ENCODE results near the gene BRAF. TPM values are rescaled to one million over a fixed set of nuclear protein-coding genes. Genes with fewer than 3 reads are reported as not detected.

The BRAF gene
- total RNA-seq, 1 donor from 2014 or later = 40.9 TPM

GRCh38 chr7:140669352-140669751, 255.4 kb downstream of the BRAF start:
- TF ChIP-seq, protein P1, sequence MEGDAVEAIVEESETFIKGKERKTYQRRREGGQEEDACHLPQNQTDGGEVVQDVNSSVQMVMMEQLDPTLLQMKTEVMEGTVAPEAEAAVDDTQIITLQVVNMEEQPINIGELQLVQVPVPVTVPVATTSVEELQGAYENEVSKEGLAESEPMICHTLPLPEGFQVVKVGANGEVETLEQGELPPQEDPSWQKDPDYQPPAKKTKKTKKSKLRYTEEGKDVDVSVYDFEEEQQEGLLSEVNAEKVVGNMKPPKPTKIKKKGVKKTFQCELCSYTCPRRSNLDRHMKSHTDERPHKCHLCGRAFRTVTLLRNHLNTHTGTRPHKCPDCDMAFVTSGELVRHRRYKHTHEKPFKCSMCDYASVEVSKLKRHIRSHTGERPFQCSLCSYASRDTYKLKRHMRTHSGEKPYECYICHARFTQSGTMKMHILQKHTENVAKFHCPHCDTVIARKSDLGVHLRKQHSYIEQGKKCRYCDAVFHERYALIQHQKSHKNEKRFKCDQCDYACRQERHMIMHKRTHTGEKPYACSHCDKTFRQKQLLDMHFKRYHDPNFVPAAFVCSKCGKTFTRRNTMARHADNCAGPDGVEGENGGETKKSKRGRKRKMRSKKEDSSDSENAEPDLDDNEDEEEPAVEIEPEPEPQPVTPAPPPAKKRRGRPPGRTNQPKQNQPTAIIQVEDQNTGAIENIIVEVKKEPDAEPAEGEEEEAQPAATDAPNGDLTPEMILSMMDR (IDR thresholded peaks at IDR 0.05; ENCODE audit: partially characterized antibody, unreplicated experiment) = no peak
- Mint-ChIP-seq H3K27ac (ENCODE audit: unreplicated experiment) (no peak overlapping the region), H3K27me3 (ENCODE audit: unreplicated experiment) (peaks cover 2% of the 10 kb centered on the region), H3K4me1 (ENCODE audit: low read depth, unreplicated experiment) (peaks cover 2% of the 10 kb centered on the region), H3K4me3 (ENCODE audit: unreplicated experiment) (no peak overlapping the region), H3K9me3 (ENCODE audit: unreplicated experiment) (peaks cover 4% of the 10 kb centered on the region), H3K36me3 (ENCODE audit: unreplicated experiment) (no peaks in the 10 kb centered on the region)
- DNase-seq = no peak

Other genes with a start within 250 kb of the BRAF start
- 127 TPM for gene NDUFB2, start 228.2 kb downstream of the BRAF start, total RNA-seq (ENCODE audit: unreplicated experiment)
- gene MRPS33, start 90.0 kb upstream of the BRAF start, total RNA-seq (ENCODE audit: unreplicated experiment) = 33.9 TPM
- 49.8 TPM for gene TMEM178B, start 149.1 kb upstream of the BRAF start, total RNA-seq (ENCODE audit: unreplicated experiment)

All from glutamatergic neuron (in vitro differentiated cells).